ENCODE results near the gene USP49.

- TF ChIP-seq NFIC (IDR thresholded peaks at IDR 0.05; ENCODE audit: low read length) = no peak
- TF ChIP-seq RXRB (CRISPR knock-in tag; IDR thresholded peaks at IDR 0.05; ENCODE audit: borderline replicate concordance) = no peak
- no peak for TF ChIP-seq PLSCR1 (CRISPR knock-in tag; IDR thresholded peaks at IDR 0.05; ENCODE audit: borderline replicate concordance)
- no peak for TF ChIP-seq EZH2 (conservative IDR thresholded peaks at IDR 0.05; ENCODE audit: low read depth, low read length)
- no peak for TF ChIP-seq ZNF138 (CRISPR knock-in tag; IDR thresholded peaks at IDR 0.05; ENCODE audit: low read depth)
- no peak for TF ChIP-seq REST (IDR thresholded peaks at IDR 0.05; ENCODE audit: borderline replicate concordance in 1 of 2, low read depth in 1 of 2, low read length in 2 of 2)
- TF ChIP-seq NR1H2 (CRISPR knock-in tag; IDR thresholded peaks at IDR 0.05; ENCODE audit: borderline replicate concordance, low read depth) = no peak
- no peak for TF ChIP-seq ZFX (CRISPR knock-in tag; IDR thresholded peaks at IDR 0.05; ENCODE audit: low read depth)
Measured at GRCh38 chr6:41814629-41815028, 80.5 kb downstream of the USP49 start.
